HFF-Myc (cell line): ENCODE measurements around the gene DTNA.
"Not testable (repeated sequence)": the region's sequence is repeated elsewhere in the genome, so short reads cannot be mapped to it uniquely, and the experiment has no call there.

Experiments used
- DNase-seq: peaks from one replicate; pipeline ENCODE4 v3.0.0-alpha.2; 2011; ENCODE audit warnings: low read depth; ENCODE audit errors: extremely low read depth
- H3K4me3 ChIP-seq: replicated peaks from 2 replicates; pipeline ENCODE4 v1.5.1; 2011; ENCODE audit warnings: low read depth, mild to moderate bottlenecking, control low read depth, low read length
- TF ChIP-seq, protein P1 (sequence below): IDR thresholded peaks from 2 replicates; pipeline ENCODE4 v1.5.1; 2012; ENCODE audit warnings: mild to moderate bottlenecking, low read depth, low read length, control low read depth; ENCODE audit errors: missing control alignments

Gene DTNA

DNA sequence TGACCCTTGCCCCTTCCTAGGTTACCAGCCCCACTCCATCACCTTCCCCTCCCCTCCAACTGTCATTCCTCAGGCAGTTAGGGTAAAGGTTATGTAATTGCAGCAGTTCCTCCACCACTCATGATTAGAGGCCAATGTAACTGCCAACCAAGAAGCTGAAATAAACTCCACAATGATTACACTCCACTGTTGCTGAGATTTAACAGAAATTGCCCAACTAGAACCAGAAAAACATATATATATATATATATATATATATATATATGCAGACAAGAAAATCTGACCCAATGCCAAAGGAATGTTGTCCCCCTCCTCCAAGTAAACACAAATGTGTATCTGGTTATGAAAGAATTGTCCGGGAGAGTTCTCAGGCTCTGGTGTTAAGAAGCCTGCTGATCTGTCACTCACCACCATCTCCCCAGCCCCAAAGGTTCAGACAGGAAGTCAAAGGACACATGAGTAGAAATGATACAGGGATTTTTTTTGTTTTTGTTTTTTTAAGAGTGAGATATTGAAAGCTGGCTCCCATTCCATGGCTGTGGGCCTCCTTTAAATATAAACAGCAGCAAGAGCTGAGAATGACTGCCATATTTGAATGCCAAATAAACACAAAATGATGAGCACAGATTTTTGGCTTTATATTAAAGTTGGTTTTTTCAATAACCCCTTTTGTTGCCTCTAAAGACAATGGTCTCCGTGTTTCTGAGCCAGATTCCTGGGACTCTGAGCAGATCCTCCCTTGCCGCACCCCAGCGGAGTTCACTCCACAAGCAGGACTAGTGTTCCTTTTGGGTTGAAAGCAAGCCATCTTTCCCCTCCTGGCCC is 204.0 kb downstream of the DTNA start:
- no peak overlapping the region for H3K4me3 ChIP-seq
- TF ChIP-seq, protein P1, sequence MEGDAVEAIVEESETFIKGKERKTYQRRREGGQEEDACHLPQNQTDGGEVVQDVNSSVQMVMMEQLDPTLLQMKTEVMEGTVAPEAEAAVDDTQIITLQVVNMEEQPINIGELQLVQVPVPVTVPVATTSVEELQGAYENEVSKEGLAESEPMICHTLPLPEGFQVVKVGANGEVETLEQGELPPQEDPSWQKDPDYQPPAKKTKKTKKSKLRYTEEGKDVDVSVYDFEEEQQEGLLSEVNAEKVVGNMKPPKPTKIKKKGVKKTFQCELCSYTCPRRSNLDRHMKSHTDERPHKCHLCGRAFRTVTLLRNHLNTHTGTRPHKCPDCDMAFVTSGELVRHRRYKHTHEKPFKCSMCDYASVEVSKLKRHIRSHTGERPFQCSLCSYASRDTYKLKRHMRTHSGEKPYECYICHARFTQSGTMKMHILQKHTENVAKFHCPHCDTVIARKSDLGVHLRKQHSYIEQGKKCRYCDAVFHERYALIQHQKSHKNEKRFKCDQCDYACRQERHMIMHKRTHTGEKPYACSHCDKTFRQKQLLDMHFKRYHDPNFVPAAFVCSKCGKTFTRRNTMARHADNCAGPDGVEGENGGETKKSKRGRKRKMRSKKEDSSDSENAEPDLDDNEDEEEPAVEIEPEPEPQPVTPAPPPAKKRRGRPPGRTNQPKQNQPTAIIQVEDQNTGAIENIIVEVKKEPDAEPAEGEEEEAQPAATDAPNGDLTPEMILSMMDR, result no peak
- DNase-seq, result no peak

DNA sequence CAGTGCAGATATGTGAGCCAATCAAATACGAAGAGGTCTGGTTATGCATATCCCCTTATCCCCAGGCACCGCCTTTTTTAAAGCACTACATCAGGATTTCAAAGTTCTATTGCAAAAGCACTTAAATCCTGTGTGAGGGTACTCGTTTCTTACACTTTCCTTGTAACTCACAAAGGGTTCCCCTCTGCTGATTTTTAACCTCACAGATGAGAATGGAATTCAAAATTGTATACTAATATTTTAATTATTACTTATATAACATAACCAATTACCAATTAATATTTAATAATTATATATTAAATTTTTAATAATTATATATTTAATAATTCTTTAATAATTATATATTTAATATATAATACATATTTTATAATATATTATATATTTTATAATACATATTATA is 204.9 kb downstream of the DTNA start:
- TF ChIP-seq, protein P1, result no peak
- DNase-seq, result no peak
- H3K4me3 ChIP-seq, result no peak overlapping the region

DNA sequence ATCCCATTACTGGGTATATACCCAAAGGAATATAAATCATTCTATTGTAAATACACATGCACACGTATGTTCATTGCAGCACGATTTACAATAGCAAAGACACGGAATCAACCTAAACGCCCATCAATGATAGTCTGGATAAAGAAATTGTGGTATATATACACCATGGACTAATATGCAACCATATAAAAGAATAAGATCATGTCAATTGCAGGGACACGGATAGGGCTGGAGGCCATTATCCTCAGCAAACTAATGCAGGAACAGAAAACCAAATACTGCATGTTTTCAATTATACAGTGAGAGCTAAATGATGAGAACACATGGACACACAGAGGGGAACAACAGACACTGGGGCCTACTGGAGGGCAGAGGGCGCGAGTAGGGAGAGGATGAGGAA is 206.4 kb downstream of the DTNA start:
- H3K4me3 ChIP-seq, DNase-seq: not testable (repeated sequence)

DNA sequence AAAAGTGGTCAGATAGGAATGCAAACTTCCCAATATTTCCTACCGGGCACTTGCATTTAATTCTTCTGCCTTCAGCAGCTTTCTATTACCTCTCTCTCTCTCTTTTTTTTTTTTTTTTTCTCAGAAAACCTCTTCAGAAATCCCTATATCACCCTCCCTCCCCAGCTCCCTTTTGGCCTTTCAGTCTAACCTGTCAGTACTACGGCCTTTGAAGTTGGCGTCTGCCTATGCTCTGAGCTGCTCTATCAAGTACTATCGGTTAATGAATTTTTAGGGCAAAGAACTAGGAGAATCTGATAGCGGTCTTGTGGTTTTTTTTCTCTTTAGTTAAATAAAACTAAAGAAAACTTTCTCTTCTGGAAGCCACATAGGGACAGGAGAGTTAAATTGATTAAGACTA is 208.8 kb downstream of the DTNA start:
- DNase-seq, result no peak
- TF ChIP-seq, protein P1, result no peak
- H3K4me3 ChIP-seq, result no peak overlapping the region

DNA sequence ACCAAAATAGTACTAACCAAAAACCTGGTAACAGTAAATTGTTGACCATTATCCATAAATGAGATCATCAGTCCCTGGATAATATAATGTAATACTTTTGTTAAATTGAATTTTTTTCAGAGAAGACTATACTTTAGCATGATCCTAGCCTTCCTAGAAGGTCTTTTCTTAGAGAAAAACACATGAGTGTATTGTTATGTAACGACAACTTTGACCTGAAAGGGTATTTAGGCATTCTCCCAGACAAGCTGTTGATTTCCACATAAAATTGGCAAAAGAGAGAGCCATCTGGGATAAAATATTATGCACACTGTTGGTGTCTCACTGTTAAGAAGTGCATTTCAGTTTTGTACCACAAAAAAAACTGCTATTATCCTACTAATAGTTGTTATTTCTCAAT is 211.1 kb downstream of the DTNA start:
- no peak for DNase-seq
- TF ChIP-seq, protein P1, result no peak
- H3K4me3 ChIP-seq, result no peak overlapping the region

DNA sequence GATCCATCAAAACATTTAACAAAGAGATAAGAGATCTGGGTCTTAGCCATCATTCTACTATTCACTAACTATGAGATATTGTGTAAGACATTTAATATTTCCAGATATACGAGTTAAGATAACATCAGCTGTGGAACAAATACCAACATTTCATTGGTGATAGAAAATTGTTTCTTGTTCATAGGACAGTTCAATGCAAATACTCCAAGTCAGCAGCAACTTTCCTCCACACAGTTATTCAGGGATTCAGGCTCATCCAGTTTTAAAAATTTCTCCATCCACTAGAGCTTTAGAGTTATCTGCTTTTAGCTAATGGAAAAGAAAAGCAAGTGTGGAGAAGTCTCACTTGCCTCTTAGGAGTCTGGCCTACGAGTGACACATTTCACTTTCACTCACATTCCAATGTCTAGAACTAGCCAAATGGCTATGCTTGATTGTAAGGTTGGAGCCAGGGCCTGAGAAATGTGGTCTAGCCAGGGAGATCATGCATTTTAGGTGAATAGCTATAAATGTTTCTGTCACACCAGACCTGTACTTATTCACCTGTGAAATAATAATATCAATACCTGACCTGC is 211.8 kb downstream of the DTNA start:
- TF ChIP-seq, protein P1, result no peak
- no peak for DNase-seq
- H3K4me3 ChIP-seq, result no peak overlapping the region

DNA sequence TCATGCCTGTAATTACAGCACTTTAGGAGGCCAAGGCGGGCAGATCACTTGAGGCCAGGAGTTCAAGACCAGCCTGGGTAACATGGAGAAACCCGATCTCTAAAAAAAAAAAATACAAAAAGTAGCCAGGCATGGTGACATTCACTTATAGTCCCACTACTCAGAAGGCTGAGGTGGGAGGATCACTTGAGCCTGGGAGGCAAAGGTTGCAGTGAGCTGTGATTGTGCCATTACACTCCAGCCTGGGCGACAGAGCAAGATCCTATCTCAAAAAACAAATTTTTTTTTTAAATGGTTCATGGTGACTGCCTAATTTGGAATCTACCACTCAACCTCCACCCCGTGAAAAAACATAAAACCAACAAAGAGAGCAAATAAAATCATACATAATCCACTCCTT is 212.5 kb downstream of the DTNA start:
- not testable (repeated sequence) for H3K4me3 ChIP-seq, DNase-seq

DNA sequence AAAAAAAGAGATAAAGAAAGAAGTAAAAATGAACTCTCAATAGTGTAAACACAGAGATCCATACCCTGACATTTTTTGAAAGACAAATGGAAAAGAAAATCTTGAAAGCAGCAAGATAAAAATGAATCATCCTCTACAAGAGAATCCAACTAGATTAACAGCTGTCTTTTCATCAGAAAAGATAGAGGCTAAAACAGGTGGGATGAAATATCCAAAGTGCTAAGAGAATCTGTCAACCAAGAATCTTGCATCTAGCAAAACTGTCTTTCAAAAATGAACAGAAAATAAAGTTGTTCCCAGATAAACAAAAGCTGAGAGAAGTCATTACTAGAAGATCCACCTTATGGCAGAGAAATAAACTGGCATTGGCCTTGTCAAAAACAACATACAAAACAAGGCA is 213.8 kb downstream of the DTNA start:
- TF ChIP-seq, protein P1, result no peak
- DNase-seq, result no peak
- H3K4me3 ChIP-seq, result no peak overlapping the region
